ENCODE measurements around the gene RNF214.
"Not testable (repeated sequence)": the region's sequence is repeated elsewhere in the genome, so short reads cannot be mapped to it uniquely, and the experiment has no call there.

Gene RNF214

DNA sequence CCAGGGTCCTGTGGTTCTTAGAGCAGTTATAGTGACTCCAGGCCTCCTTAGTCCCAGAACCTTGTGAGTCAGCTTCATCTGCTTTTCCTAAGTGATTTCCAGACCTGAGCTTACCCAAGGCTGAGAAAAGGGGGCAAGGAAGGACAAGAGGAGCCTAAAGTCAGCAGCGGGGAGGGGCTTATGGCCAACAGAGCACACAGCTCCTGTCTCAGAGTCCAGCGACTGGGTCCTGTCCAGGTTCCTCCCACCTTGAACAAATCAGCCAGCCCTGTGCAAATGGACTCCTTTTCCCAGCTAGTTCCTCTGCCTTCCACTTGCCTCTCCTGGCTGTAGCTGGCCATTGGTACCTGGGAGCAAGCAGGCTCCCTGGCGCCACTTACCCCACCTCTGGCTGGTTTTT is 72.7 kb downstream of the RNF214 start:
- Mint-ChIP-seq H3K36me3 (no peaks in the 10 kb centered on the region), H3K27ac (no peak overlapping the region), H3K4me3 (no peak overlapping the region), H3K4me1 (peaks cover 0 to 6% of the 10 kb centered on the region in 2 donors), H3K9me3 (no peaks in the 10 kb centered on the region), H3K27me3 (peaks cover 6 to 14% of the 10 kb centered on the region in 2 donors)
- ATAC-seq (replicated peaks) (no peak), DNase-seq (no peak)

DNA sequence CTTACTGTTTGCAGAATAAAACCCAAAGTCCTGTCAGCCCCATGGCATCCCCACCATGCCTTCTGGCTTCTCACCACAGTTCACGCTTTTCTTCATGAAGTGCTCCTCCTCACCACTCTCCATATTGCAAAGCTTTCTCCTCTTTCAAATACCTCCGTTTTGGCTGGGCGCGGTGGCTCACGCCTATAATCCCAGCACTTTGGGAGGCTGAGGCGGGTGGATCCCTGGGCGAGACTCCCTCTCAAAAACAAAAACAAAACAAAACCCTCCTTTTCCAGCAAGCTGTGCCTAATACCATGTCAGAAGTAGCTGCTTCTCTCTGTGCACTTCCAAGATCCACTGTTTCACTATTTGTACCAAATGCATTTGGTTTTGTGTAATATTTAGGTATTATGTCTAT is 76.8 kb downstream of the RNF214 start:
- Mint-ChIP-seq H3K27ac (no peak overlapping the region), H3K4me3 (no peak overlapping the region), H3K9me3 (no peaks in the 10 kb centered on the region), H3K4me1 (peaks cover 2 to 3% of the 10 kb centered on the region in 2 donors), H3K27me3 (peaks cover 16 to 23% of the 10 kb centered on the region in 2 donors), H3K36me3 (no peaks in the 10 kb centered on the region)
- DNase-seq (no peak), ATAC-seq (replicated peaks) (no peak)

DNA sequence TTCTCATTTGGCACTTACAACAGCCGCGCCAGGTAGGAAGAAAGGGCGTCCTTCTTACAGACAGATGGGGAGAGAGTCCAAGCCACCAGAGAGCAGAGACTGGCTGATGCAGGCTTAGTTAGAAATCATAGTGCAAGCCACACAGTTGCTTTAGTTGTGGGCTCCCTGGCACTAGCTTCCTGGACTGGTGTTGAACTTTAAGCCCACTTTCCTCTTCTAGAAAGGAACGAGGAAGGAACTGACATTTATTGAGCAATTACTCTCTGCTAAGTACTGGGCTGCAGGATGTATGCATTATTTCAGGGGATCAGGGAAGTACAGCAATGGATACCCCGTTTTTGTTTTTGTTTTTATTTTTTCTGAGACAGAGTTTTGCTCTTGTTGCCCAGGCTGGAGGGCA is 80.6 kb downstream of the RNF214 start:
- no peaks in the 10 kb centered on the region for H3K9me3 Mint-ChIP-seq
- peaks cover 30 to 48% of the 10 kb centered on the region in 2 donors for H3K27me3 Mint-ChIP-seq

DNA sequence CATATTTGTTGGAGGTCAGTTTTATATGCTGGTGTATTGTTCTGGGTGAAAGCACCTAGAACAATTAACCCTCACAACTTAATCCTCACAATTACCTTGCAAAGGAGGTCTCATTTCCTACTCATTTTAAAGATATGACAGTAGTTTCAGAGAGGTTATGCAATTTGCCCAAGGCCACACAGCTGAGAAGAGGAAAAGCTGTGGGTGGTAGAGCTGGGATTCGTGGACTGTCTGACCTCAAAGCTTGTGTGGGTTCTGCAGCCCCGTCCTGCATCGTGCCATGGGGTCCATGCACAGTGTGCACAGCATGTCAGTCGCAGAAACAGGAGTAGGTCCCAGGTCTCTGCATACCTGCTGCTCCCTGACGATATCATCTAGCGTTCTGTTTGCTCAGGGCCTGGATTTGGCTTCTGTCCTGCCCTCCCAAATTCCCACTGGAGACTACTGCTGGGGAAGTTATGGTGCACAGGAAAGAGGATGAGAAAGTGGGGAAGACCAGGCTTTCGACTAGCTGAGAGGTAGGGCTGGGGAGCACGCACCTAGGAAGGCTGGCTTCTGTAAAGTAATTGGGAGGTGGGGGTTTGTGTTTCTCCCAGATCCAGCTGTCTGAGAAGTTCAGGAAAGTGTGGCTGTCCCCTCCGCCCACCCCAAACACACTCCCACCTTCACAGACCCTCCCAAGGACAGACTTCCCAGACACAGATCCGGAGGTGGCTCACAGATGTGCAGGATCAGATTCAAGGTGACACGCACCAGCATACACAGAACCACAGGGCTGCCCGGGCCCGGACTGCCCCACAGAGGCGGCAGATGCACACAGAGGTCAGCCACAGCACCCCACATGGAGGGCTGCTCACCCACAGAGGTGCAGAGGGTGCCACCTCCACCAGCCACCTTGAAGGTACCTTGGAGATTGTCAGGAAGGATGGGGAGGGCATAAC is 81.6 kb downstream of the RNF214 start:
- no peak for DNase-seq
- Mint-ChIP-seq H3K27ac (no peak overlapping the region), H3K4me1 (peaks cover 11 to 18% of the 10 kb centered on the region in 2 donors), H3K9me3 (no peaks in the 10 kb centered on the region), H3K27me3 (peaks cover 27 to 47% of the 10 kb centered on the region in 2 donors), H3K36me3 (no peaks in the 10 kb centered on the region), H3K4me3 (no peak overlapping the region)
- ATAC-seq (replicated peaks) = no peak

More for the DNA sequence above, 80.6 kb downstream of the RNF214 start:
- no peaks in the 10 kb centered on the region for H3K36me3 Mint-ChIP-seq
- peaks cover 11 to 18% of the 10 kb centered on the region in 2 donors for H3K4me1 Mint-ChIP-seq
- H3K4me3 Mint-ChIP-seq = no peak overlapping the region
- H3K27ac Mint-ChIP-seq = no peak overlapping the region
- no peak for DNase-seq
- no peak for ATAC-seq (replicated peaks)

DNA sequence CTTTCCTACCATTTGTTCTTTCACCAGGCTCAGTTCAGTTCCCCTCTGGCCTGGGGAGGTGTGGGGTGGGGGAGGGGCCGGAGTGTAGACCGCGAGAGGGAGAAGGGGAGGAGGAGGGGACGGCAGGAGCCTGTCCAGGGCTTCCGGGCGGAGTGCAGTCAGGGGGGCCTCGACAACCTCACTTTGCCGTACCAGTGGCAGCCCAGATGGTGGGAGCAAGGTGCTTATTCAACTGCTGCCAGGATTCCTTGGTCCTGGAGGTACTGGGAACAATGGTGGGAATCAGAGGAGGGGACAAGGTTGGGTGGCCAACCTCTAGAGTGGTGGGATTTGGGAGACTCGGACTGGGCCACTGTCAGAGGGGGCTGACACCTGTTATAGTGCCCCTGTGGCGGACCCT is 82.4 kb downstream of the RNF214 start:
- peak overlapping the region; percentile 63 to 74 for H3K4me3 Mint-ChIP-seq
- ATAC-seq (replicated peaks) = no peak
- no peak for DNase-seq
- H3K27ac Mint-ChIP-seq = no peak overlapping the region
- H3K27me3 Mint-ChIP-seq = peaks cover 22 to 42% of the 10 kb centered on the region in 2 donors
- H3K9me3 Mint-ChIP-seq = no peaks in the 10 kb centered on the region
- H3K36me3 Mint-ChIP-seq = no peaks in the 10 kb centered on the region
- H3K4me1 Mint-ChIP-seq = peaks cover 11 to 18% of the 10 kb centered on the region in 2 donors

DNA sequence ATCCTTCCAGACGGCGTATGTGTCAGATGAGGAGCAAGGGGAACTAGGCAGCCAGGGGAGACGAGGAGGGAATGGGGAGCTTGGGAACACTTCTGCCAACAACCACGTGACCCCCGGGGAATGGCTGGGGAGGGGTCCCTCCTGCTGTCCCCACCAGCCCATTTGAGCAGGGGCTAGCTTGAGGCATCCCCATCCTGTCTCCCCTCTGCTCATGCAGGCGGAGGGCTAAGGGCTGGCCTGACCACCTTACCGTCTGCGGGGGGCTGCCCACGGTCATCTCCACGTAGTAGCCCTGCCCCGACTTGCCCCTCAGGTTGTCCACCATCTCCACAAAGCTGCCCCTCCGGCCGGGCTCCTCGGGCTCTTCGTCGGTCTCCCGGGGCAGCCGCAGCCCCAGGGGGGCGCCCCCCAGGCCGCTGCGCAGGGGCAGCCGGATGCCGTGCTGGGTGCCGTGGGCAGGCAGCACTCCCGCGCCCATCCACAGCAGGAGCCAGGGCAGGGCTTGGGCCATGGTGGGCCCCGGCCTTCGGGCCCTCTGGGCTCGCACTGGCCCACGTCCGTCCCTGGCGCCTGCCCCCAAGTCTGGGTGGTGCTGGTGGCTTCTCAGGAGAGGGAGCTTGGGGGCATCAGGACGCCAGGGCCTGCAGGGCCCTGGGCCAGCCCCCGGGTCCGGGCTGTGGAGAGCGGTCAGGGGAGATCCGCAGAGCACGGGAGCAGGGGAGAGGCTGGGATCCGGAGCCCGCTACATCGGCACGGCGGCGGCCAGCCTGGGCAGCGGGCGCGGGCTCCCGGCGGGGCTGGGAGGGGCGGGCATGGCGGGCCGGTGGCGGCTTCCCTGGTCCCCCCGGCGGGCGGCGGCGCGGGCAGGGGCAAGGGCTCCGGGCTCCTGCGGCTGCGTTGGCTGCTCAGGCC is 83.1 kb downstream of the RNF214 start:
- Mint-ChIP-seq H3K4me3 (peak overlapping the region; percentile 74 to 80), H3K27ac (no peak overlapping the region), H3K27me3 (peaks cover 22 to 42% of the 10 kb centered on the region in 2 donors), H3K9me3 (no peaks in the 10 kb centered on the region), H3K36me3 (no peaks in the 10 kb centered on the region), H3K4me1 (peaks cover 11 to 18% of the 10 kb centered on the region in 2 donors)
- DNase-seq (no peak), ATAC-seq (replicated peaks) (peak; percentile 78)

DNA sequence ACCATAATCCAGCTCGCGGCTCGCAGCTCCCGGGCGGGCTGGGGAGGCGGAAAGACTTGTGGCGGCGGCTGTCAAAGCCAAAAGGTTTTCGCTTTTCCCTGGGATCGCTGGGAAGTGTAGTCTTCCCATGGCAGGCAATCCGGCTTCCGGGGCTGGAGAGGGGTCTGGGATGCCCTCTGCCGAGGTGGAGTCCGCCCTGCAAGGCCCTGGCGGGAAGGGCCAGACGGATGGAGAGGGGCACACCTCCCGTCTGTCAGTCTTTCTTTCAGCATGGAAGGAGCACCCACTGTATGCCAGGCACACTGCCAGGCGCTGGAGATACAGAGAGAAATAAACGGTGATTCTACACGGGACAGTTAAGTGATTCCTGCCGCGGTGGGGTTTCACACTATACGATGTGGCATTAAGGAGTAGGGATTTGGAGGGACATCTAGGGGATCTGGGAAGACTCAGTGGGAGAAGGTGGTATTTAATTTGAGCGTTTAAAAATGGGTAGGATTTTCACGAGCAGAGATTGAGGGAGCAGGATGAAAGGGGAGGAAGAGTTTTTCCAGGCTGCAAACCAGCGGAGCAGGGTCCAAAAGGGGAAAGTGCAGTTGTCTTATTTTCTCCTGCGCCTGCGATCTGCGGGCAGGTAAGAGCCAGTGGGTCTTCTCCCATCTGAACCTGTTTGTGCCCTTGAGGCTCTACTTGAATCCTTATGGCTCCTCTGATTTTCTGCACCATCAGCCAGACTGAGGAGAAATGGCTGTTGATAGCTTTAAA is 83.9 kb downstream of the RNF214 start, which contains the start of gene BACE1:
BACE1 (minus strand) TSS at position 60 of the 765 bp plus-strand sequence. CDS start 461 bp downstream, outside the sequence.
- peak within 1 kb of the TSS; percentile 74 to 80 for H3K4me3 Mint-ChIP-seq
- no peak within 1 kb of the TSS for H3K27ac Mint-ChIP-seq
- ATAC-seq (replicated peaks) (peak; percentile 49 to 65), DNase-seq (no peak)
- no peaks in the 10 kb centered on the region for H3K9me3 Mint-ChIP-seq
- H3K27me3 Mint-ChIP-seq = peaks cover 22 to 42% of the 10 kb centered on the region in 2 donors
- H3K4me1 Mint-ChIP-seq = peaks cover 11 to 18% of the 10 kb centered on the region in 2 donors
- no peaks in the 10 kb centered on the region for H3K36me3 Mint-ChIP-seq

DNA sequence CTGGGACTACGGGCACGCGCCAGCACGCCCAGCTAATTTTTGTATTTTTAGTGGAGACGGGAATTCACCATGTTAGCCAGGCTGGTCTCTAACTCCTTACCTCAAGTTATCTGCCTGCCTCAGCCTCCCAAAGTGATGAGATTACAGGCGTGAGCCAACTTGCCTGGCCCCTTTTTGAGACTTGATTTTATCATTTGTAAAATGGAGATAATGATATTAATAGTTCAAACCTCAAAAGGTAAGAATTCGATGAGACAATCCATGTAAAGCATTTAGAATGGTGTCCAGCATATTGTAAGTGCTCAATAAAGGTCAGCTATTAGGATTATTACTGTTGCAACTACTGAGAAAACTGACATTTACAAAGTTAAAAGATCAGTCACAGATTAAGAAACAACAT is 86.3 kb downstream of the RNF214 start:
- no peaks in the 10 kb centered on the region for H3K9me3 Mint-ChIP-seq
- ATAC-seq (replicated peaks) = no peak
- no peak for DNase-seq
- H3K36me3 Mint-ChIP-seq = no peaks in the 10 kb centered on the region
- H3K27me3 Mint-ChIP-seq = peaks cover 20 to 31% of the 10 kb centered on the region in 2 donors
- H3K4me1 Mint-ChIP-seq = peaks cover 11 to 18% of the 10 kb centered on the region in 2 donors
- H3K27ac Mint-ChIP-seq = no peak overlapping the region
- H3K4me3 Mint-ChIP-seq = no peak overlapping the region

DNA sequence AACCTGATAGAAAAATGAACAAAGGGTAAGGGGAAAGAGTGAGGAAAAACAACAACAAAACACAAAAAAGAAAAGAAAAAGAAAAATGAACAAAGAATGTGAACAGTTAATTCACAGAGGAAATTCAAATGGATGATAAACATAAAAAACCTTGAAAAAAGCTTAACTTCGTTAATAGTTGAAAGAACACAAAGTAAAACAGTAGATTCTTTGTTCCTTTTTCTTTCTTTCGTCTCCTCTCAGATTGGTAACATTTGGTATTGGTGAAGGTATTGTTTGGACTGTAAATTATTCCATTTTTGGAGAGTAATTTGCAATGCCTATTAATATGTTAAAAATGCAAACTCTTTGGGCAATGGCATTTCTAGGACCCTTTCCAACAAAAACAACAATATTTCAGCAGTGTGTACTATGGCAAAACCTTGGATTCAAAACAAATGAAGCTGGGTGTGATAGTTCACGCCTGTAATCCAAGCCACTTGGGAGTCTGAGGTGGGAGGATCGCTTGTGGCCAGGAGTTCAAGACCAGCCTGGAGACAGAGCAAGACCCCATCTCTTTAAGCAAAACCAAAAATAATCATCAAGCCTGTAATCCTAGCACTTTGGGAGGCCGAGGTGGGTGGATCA is 86.9 kb downstream of the RNF214 start:
- H3K27me3 Mint-ChIP-seq = peaks cover 14 to 25% of the 10 kb centered on the region in 2 donors
- H3K9me3 Mint-ChIP-seq = no peaks in the 10 kb centered on the region
- ATAC-seq (replicated peaks) = no peak

DNA sequence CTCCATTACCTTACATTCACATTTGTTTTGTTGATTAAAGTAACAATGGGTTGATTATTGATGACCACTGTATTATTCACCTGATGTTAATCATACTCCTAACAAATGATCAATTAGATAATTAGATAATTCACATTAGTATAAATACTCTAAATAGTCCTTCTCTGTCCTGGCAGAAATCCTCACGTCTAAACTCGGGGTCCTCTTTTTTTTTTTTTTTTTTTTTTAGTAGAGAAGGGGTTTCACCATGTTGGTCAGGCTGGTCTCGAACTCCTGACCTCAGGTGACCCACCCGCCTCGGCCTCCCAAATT is 94.7 kb downstream of the RNF214 start:
- not testable (repeated sequence) for H3K27me3 Mint-ChIP-seq, DNase-seq, H3K4me1 Mint-ChIP-seq, H3K36me3 Mint-ChIP-seq, H3K4me3 Mint-ChIP-seq, H3K9me3 Mint-ChIP-seq, H3K27ac Mint-ChIP-seq
- peak; percentile 0 to 2 for ATAC-seq (replicated peaks)

More for the DNA sequence above, 86.9 kb downstream of the RNF214 start:
- H3K36me3 Mint-ChIP-seq = no peaks in the 10 kb centered on the region
- H3K4me3 Mint-ChIP-seq = no peak overlapping the region
- H3K27ac Mint-ChIP-seq = no peak overlapping the region
- no peak for DNase-seq
- peaks cover 9 to 15% of the 10 kb centered on the region in 2 donors for H3K4me1 Mint-ChIP-seq

DNA sequence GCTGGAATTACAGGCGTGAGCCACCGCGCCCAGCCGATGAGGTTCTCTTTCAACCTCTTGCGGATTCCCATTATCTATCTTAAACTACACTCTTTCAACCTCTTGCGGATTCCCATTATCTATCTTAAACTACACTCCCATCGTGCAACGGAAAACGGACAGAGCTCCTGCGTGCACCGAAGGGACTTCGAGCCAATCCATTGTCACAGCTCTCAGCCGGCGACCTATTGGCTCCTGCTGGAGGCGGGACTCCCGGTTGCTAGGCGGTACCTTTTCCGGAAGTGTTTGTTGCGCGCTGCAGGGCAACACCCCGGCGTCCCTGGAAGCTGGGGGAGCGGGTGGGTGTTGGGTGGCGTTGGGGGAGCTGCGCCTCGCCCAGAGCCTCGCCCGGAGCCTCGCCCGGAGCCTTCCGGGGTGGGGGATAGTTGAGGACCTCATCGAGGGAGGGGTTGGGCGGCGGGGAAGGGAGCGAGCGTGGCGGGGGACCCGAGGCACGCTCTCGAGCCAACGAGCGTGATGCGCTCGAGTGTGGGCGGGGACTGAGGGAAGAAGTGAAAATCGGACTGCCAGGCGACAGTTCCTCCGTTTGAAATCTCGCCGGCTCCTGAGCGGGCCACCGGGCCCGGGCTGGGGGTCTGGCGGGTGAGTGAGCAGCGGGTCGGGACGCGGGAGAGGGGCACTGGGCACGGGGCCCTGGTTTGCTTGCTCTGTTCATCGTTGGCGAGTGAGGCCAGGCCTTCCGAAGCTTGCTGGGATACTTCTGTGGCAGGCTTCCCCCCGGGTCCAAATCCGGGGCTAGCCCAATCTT is 95.3 kb downstream of the RNF214 start, which contains the start of gene CEP164:
CEP164 (plus strand) TSS at position 288 of the 808 bp plus-strand sequence. CDS start 10,733 bp downstream, outside the sequence.
- DNase-seq = peak; percentile 95
- peak within 1 kb of the TSS; percentile 33 to 52 for H3K4me3 Mint-ChIP-seq
- H3K9me3 Mint-ChIP-seq = no peaks in the 10 kb centered on the region
- ATAC-seq (replicated peaks) = peak; percentile 95
- H3K27ac Mint-ChIP-seq = no peak within 1 kb of the TSS
- peaks cover 2 to 10% of the 10 kb centered on the region in 2 donors for H3K36me3 Mint-ChIP-seq
- H3K27me3 Mint-ChIP-seq = no peaks in the 10 kb centered on the region
- peaks cover 9% of the 10 kb centered on the region in 2 donors for H3K4me1 Mint-ChIP-seq

DNA sequence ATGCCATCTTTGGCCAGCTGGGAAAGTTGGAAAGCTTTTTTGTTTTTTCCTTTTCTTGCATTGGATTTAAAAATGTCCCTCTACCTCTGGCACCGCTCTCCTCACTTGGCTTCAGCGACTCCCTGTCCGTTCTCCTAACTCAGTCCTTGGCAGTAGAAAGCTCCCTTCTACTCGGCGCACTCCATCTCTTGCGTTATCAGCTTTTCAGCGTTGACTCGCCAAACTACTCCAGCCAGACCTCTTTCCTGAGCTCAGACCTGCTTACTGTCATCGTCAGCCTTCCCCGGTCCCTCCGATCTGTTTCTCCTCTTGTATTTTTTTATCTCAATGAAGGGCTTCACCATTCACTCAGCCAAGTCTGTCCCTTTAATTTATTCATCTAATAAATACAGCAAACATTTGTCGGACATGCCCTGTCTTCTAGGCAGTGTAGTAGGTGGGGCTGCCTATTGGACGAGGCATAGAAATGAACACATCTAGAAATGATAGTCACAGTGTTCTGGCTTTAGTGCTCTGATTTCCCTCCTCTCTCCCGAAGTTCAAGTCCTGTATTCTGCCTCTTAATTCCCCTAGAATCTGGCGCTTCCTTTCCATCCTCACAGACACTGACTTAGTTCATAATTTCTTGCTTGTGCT is 96.0 kb downstream of the RNF214 start:
- Mint-ChIP-seq H3K27ac (no peak overlapping the region), H3K9me3 (no peaks in the 10 kb centered on the region), H3K36me3 (peaks cover 3 to 14% of the 10 kb centered on the region in 2 donors), H3K27me3 (no peaks in the 10 kb centered on the region), H3K4me3 (no peak overlapping the region), H3K4me1 (peaks cover 9 to 11% of the 10 kb centered on the region in 2 donors)
- DNase-seq = no peak
- ATAC-seq (replicated peaks) = peak; percentile 6 to 18

All from stimulated activated naive B cell treated with anti-CD40 and anti-IgM and Interleukin-4, amounts not matched to agents 10 μg/mL and 1 μg/mL and 100 μg/mL, for 72 hours (primary cell).